ENCODE data around the gene DCAF11.
A peak's percentile ranks its signal among the peaks of the same experiment; 100 is the strongest.

The DCAF11 gene

DNA sequence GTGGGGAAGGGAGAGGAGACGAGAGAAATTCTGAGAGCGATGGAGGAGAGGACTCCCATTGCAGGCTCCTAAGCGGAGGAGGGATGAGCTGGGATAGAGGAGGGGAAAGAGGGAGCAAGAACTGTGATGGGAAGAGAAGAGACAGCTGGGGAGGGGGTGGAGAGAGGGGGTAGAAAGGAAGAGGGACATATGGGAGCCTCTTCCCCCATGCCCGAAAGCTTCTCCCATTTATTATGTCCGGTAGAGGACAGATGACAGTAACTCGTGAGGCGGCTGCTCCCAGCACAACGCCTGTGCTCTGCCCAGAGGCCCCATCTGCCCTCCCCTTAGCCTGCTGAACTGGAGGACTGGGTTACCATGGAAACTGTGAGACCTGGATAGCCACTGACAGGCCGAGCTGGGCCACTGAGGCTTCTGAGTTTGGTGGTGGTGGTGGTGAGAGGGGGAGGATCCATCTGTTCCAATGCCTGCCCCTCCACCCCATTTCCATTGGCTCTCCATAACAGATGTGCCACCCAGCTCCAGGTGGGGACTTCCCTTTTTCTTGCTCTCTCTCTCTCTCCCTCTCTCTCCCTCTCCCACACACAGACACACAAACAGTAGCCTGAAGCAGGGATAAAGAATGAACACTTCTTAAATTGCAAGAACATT is 35.0 kb upstream of the DCAF11 start:
- no peak for DNase-seq

DNA sequence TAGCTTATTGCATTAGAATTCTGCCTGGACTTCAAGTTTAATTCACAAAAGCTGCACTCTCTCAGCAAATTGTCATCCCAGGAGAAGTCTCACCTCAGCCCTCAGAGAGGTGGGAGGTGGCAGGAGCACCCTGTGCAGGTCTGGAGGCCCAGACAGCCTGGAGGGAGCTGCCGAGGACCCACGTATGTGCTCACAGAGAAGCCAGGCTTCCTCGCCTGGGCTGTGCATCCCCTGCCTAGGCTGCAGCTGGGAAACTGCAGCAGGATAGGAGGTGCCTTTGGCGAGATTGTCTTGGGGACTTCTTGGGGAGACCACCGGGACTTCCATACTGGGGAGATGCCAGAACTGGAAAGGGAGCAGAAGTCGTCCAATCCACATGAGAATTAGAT is 34.4 kb upstream of the DCAF11 start:
- no peak for DNase-seq

DNA sequence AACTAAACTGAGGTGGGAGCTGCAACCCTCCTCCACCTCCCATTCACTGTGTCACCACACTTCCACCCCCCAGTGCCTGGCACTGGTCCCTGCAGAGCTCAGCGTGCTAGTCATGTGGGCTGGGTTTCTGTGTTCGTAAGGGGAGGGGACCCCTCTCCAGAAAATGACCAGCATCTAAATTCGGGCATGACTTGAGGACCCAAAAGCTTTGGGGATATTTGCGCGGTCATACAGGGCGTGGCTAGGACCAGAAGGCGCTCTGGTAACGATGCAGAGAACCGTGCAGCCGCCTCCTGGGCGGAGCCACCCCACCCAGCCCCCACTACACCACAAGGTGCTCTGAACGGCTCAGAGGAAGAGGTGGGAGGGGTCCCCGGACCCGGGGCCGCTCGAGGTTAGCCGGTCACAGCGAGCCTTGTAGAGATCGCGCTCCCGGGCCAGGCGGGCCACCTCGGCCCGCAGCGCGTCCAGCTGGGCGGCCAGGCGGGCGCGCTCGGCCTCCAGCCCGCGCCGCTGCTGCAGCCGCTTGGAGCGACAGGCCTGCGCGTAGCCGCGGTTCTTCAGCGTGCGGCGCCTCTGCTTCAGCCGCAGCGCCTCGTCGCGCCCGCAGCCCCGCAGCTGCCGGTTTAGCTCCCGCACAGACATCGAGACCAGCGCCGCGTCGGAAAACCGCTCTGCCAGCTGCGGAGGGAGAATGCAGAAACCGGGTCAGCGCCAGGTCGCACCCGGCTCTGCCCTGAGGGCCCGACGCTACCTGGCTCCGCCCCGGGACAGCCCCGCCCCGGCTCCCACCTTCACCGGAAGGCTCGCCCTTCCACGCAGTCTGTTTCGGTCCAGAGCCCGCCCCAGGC is 33.5 kb upstream of the DCAF11 start:
- DNase-seq = peak; percentile 73 to 80

DNA sequence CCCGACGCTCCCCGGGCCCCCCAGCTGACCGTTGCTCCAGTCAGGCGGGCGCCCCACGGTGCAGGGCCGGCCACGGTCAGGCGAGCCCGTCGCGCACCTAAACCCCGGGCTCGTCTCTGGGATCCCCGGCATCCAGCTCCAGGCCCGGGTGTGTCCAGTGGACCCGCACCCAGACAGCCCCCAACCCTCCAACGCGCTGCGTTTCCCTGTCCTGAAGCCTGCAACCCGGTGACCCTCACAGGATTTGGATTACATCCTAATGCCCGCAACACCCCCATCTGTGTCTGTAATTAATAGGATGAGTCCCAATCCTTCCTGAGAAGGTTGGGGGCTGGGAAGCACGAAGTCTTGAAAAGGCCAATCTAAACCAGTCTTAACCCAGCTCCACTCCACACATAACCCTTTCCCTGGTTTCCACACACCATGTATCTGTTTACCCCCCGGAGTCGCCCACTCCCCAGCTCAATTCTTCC is 32.8 kb upstream of the DCAF11 start:
- no peak for DNase-seq

DNA sequence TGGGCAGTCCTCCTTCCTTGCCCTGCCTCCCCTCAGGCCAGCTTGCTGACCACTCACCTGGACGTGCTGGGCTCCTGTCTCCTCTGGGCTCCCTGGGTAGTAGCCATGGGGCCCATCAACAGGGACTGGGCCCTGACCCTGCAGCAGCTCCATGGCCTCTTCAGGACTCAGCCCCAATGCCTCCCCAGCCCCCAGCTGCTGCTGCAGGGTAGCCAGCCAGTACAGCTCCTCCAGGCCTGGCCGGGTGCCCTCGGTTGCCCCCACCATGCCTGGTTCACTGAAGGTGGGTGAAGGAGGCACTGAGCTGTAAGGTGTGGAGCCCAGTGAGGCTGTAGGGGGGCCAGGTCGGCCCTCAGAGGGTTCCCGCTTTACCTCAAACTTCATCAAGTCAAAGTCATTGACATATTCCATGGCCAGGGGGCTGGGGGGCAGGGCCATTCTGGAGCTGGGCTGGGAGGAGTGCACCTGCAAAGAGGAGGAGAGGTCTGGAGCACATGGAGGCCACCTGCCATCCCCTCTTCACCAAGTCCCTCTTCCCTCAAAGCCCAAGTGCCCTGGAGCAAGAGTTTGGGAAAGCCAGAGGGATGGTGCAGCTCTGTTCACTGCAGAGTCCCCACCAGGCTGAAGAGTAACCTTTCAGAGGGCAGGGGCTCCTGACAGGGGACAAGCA is 32.0 kb upstream of the DCAF11 start:
- no peak for DNase-seq

DNA sequence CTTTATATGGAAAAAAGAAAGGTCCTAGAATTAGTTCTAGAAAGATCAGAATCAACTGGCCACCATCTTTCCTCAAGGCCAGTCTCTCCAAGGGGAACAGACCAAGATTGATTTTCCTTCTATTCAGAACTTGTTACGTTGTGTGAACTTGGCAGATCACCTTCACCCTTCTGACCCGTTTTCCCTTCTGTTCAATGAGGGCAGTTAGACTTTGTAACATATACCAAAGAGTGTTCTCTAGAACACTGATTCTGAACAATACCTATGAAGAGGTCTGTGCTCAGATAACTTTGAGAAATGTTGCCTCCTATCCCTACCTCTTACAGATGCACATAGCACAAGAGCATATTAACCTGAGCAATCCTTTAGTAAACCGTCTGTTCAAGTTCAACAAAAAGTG is 31.1 kb upstream of the DCAF11 start:
- DNase-seq = no peak

DNA sequence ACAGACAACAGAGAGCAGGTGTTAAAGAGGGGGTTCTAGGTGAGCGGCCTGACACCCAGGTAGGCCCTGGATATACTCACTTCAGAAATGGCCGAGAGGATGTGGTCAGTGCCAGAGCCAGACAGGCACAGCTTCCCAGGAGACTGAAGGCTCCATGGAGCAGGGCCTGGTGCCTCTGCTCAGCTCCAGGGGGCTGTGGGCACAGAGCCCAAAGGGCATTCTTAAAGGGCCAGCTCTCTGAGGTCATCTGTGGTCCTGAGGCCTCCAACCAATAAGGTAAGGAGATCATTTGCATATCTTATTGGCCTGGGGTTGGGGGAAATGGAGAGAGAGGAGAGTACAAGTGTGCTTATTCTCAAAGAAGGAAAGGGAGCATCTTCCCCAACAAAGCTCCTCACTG is 30.1 kb upstream of the DCAF11 start:
- no peak for DNase-seq

DNA sequence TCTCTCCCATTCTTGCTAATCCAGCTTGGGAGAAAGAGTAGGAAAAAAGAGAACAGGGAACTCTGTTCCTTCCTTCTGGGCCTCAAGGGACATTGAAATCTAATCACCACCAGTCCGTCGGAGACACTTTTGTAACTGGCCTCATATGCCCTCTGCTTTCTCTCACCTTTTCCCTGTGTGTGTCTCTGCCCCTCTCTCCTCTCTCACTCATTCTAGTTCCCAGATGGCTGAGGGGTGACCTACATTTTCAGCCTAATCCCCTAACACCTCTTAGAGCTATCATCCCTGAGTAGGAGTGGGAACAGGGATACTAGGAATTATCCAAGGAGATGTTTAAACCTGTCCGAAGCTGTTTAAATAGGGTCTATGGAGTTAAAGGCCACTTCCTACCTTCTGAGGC is 29.4 kb upstream of the DCAF11 start:
- no peak for DNase-seq

DNA sequence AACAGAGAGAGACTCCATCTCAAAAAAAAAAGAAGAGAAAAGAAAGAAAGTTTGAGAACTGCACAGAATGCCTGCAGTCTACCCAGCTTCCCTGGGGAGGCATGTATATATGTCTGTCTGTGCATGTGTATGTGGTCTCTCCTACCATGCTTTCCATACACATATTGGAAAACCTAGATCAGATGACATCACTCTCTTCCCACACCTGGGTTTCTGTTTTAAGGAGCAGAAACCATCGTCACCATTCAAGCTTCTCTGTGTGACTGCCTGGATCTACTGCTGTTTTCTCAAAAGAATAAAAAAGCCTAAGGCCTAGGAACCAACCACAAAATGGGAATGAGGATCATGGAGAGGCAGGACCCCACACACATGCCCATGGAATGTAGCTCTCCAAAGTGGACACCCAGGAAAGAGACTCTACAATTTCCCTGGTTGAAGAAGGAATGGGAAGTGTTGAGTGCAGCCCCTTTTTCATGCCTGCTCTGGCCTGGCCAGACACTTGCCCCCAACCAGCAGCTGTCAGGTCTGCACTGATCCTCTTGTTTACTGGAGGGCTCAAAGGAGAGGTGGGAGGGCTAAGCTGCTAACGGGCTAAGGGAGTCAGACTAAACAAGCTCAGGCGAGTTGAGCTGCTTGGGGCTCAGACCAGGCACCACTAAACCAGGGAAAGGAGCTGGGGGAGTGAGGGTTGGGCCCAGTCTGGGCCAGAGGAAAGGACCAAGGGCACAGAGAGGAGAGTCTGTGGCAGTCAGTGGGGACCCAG is 28.2 kb upstream of the DCAF11 start:
- DNase-seq = no peak

DNA sequence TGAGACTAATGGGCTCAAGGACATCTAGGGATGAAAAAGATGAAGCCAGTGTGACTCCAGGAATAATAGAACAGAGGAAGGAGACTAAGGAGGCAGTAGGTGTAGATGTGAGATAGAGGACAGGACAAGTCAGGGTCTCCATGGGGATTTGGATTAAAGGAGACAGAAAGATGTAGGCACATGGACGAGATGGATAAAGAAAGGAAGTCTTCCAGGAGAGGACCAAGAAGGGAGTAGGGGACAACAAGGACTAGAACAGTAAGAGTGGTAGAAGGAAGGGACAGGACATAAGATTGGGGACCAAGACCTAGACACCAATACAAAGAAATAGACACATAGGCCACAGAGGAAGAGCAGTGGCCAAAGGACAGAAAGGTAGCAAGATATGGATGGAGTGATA is 27.6 kb upstream of the DCAF11 start:
- DNase-seq = no peak

DNA sequence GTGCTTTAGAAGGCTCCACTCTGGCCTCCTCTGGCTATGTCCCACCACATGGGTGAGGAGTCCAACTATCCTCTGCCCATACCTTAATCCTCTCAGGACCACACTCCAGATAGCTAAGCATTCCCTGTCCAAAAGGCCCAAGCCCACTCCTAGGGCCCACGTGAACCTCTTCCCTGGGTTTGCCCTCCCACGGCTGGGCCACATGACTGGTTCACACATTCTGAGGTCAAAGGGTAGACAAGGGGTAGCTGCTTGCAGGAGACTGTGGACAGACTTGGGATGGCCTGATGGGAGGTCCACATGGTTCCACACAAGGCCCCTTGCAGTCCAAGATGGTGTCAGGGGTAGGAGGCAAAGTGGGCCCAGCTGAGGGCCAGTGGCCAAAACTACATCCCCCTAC is 26.5 kb upstream of the DCAF11 start:
- no peak for DNase-seq

DNA sequence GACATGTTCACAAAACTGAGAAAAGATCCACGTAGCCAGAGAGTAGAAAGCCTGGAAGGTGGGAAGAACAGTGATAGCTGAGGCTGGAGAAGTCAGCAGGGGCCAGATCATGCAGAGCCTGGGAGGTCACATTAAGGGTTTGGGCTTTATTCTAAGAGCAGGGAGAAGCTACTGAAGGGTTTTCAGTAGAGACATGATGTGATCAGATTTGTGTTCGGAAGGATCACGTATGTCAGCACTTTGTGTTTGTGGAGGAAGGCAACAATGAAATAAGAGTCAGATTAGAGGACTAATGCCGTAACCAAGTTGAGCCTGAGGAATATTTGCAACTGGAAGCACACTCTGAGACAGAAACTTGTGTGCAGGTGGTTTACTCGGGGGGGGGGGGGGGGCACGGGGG is 24.7 kb upstream of the DCAF11 start:
- no peak for DNase-seq

DNA sequence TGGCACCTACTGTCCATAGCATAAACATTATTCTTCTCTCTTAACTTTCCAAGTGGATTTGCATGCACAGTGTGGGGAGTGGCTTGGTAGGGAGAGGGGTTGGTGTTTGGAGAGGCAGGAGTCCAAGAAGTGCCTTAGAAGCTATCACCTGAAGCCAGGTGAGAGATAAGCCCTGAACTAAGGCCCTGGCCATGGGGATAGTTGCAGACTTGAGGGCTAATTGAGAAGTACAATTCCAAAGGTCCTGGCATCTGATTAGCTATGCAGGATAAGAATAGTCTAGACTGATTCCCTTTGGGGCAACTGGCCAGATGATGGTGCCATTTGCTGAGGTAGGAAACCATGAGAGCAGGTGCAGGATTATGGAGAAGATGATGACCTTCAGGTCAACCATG is 22.5 kb upstream of the DCAF11 start:
- DNase-seq = no peak

DNA sequence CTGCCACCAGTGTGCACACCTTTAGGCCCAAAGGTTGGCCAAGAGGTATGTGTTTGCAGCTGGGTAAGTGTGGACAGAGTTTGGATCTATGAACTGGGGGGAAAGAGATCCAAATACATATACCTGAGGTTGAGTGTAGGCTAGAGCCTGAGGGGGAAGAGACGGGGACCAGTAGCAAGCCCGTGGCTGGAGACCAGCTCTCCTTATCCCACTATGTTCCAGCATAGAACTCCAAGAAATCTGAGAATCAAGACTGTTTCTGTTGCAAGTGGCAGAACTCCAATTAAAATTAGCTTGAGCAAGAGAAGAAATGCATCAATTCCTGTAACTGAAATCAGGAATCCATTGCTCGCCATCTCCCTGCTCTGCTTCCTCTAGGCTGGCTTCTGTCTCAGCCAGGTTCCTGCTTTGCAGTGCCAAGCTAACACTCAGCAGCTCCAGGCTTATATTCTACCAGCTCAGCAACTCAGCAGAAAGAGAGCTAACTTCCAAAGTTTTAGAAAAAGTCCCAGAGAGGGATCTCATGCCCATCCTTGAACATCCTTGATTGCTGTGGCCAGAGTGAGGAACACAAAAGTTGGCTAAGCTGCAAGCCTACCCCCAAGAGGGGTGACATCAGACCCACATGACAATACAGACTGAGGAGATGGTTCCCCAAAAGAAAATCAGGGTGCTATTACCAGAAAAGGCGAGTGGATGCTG is 21.9 kb upstream of the DCAF11 start:
- no peak for DNase-seq

DNA sequence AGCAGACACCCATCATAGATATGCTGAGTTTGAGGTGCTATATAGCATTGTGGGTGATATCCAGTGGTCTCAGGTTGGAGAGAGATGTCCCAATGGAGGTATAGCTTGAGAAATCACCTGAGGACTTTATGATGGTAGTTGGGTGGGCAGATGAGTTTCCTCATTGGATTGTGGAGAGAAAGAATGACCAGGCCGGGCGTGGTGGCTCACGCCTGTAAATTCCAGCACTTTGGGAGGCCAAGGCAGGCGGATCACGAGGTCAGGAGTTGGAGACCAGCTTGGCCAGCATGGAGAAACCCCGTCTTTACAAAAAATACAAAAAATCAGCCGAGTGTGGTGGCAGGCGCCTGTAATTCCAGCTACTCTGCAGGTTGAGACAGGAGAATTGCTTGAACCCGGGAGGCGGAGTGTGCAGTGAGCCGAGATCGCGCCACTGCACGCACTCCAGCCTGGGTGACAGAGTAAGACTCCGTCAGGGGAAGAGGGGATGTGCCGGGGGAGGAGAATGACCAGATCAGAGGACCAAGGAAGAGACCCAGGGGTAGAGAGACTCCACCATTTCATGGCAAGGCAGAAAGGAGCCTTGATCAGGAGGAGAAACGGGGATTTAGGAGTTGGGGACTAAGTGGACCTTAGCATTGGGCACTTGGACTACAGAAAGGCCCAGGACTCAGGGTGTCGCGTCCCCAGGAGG is 21.2 kb upstream of the DCAF11 start:
- DNase-seq = no peak

DNA sequence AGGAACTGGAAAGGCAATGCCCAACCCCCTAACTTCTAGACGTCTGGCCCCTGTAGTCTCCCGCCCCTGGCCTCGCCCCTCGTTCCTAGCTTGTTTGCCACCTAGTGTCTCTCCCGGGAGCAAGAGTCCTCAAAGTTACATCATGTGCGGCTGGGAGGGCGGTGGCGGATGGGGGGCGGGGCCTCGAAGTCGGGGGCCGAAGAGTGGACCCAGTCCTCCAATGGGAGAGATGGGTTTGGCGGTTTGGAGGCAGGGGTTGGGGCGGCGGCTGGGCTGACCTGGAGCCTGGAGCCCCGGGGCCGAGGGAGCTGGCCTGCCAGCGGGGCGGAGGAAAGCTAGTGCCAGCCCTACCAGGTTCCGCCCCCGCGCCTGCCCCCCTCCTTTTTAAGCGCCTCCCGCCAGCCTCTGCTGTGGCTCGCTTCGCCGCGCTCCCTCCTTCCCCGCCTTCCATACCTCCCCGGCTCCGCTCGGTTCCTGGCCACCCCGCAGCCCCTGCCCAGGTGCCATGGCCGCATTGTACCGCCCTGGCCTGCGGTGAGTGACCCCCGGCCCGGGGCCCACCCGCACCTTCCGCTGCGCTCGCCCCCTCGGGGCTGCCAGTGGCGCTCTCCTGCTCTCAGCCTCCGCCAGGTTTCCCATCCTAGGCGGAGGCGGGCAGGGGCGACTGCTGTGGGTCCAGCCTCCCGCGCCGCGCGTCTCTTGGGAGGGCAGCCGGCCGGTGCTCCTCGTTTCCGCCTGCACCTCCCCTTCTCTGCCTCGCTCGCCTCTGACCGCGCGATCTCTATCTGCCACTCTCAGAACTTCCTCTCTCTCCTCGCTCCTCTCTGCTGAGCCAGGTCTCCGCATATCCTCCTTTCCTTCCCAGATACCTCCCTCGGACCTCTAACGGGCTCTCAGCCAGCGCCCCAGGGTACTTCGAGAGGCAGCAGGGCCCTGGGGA is 20.4 kb upstream of the DCAF11 start, which contains the start of gene PCK2:
Gene PCK2, plus strand, starts transcription at position 411 of the 940 bp plus-strand sequence. Its CDS starts 95 bp downstream, at position 506.
- DNase-seq = peak; percentile 89 to 94

DNA sequence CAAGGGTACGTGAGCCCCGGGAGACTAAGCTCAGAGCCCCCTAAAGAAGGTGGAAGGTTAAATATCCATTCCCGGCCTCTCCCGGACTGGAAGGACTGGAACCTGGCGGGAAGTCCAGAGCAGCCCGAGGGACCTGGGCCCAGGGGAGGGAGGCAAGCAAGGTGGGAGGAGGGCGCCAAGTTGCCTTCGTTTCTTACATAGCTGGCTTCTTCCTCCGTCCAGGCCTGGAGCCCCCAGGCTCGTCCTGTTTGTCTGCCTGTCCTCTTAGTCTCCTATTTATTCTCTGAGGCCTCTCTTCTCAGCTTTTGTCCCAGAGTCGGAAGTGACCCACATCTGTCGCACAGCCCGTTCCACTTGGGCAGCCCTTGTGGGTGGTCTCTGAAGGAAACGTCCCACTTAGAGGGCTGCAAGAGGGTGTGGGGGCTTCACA is 19.7 kb upstream of the DCAF11 start:
- DNase-seq = no peak

DNA sequence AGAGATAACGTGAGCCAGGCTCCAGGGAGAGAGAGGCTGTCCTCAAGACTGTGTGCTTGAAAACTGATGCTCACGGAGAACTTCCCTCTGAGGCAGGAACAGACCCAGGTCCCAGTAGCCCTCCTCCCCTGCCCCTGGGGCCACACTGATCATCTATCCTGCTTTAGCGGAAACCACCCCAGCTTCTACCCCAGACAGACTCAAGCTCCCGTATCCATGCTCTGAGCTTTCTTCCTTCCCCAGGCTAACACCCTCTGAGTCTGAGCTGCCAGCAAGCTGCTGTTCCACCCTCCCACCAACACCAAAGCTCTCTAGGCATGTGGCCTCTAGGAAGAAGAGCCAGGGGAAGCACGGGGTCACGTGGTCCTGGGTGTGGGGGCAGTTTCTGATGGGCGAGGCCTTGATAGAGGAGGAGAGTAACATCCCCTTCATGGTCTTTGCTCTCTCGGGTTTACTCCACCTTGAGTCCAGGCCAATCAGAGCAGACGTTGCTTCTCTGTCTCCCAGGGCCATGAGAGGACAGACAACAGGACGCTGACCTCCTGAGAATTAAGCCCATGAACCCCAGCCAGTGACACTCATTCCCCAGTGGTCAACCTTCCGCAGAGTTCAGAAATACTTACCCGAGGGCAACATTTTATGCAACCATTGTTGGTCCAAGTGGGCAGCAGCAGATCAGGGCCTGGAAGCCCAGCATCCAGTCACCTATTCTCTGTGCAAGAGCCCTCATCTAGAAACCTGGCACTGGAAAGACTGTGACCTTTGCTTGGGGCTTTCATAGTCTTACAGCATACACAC is 19.1 kb upstream of the DCAF11 start:
- DNase-seq = peak; percentile 67 to 71

DNA sequence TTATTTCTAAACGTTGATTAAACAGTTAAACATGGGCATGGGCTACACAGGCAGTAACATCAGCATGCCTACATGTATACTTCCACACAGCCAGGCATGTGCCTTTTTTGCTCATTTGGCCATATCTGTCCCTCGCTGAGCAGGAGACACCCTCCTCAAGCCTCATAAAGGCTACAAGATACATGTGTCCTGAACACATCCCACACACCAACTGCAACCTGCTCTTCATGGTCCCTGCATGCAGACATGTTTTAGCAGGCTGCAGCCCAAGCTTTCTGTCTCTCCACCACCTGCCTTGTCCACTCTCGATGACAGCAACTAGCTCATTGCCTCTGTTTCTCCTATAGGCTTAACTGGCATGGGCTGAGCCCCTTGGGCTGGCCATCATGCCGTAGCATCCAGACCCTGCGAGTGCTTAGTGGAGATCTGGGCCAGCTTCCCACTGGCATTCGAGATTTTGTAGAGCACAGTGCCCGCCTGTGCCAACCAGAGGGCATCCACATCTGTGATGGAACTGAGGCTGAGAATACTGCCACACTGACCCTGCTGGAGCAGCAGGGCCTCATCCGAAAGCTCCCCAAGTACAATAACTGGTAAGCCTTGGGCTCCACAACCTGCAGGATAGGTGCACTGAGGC is 17.9 kb upstream of the DCAF11 start:
- no peak for DNase-seq

All from stimulated activated CD4-positive, alpha-beta T cell treated with anti-CD3 and anti-CD28 coated beads, Interleukin-2, amount 100 ng/mL, for 24 hours (primary cell).